HG03108 (cell line): ENCODE results near the gene JADE2.

Experiments used
- ATAC-seq: cut with Tn5 transposase; IDR thresholded peaks from one replicate; pipeline ENCODE4 v1.9.1; 2021; ENCODE audit warnings: moderate library complexity; ENCODE audit not compliant: unreplicated experiment

JADE2 gene

GRCh38 chr5:134620634-134621033 is 95.2 kb downstream of the JADE2 start:
- ATAC-seq = no peak

- no peak for ATAC-seq
These were observed 100.1 kb downstream of the JADE2 start for GRCh38 chr5:134625559-134625958.

- no peak for ATAC-seq
These were observed 101.0 kb downstream of the JADE2 start for GRCh38 chr5:134626369-134627014.
